Measurements from ENCODE around the gene NYAP1.
A peak's percentile ranks its signal among the peaks of the same experiment; 100 is the strongest.
"Not testable (repeated sequence)": the region's sequence is repeated elsewhere in the genome, so short reads cannot be mapped to it uniquely, and the experiment has no call there.

Gene NYAP1

GRCh38 chr7:100483722-100484672 is at the start of gene NYAP1:
Gene NYAP1 (plus strand): TSS chr7:100483927. CDS start chr7:100485312, 1,385 bp downstream.
- peak; percentile 50 to 57 for DNase-seq

- DNase-seq = no peak
Observed at GRCh38 chr7:100434297-100435144, 49.2 kb upstream of the NYAP1 start.

- peak; percentile 48 to 56 for DNase-seq
Observed at GRCh38 chr7:100435401-100436304, 48.1 kb upstream of the NYAP1 start.

- DNase-seq = no peak
Observed at GRCh38 chr7:100437150-100438100, 46.3 kb upstream of the NYAP1 start.

- no peak for DNase-seq
Observed at GRCh38 chr7:100438172-100438571, 45.6 kb upstream of the NYAP1 start.

GRCh38 chr7:100438731-100439130 is 45.0 kb upstream of the NYAP1 start:
- not testable (repeated sequence) for DNase-seq

GRCh38 chr7:100439244-100439643 is 44.5 kb upstream of the NYAP1 start:
- not testable (repeated sequence) for DNase-seq

- DNase-seq = no peak
Observed at GRCh38 chr7:100441641-100442535, 41.8 kb upstream of the NYAP1 start.

GRCh38 chr7:100443096-100443840 is 40.5 kb upstream of the NYAP1 start:
- DNase-seq = no peak

GRCh38 chr7:100444311-100445278 is 39.1 kb upstream of the NYAP1 start:
- DNase-seq = no peak

- no peak for DNase-seq
Observed at GRCh38 chr7:100446040-100446439, 37.7 kb upstream of the NYAP1 start.

GRCh38 chr7:100447363-100447762 is 36.4 kb upstream of the NYAP1 start:
- not testable (repeated sequence) for DNase-seq

GRCh38 chr7:100449190-100449795 is 34.4 kb upstream of the NYAP1 start:
- no peak for DNase-seq

- DNase-seq = no peak
Observed at GRCh38 chr7:100452513-100452912, 31.2 kb upstream of the NYAP1 start.

GRCh38 chr7:100453854-100454253 is 29.9 kb upstream of the NYAP1 start:
- not testable (repeated sequence) for DNase-seq

- DNase-seq = no peak
Observed at GRCh38 chr7:100455206-100455605, 28.5 kb upstream of the NYAP1 start.

- no peak for DNase-seq
Observed at GRCh38 chr7:100456562-100456961, 27.2 kb upstream of the NYAP1 start.

GRCh38 chr7:100457033-100457432 is 26.7 kb upstream of the NYAP1 start:
- DNase-seq = no peak

Data from activated CD4-positive, alpha-beta T cell treated with anti-CD3 and anti-CD28 coated beads for 4 hours (primary cell).